NCI-H2081 (cell line): ENCODE data around the gene RIPK1.
"Not testable (repeated sequence)": the region's sequence is repeated elsewhere in the genome, so short reads cannot be mapped to it uniquely, and the experiment has no call there.

Experiments
- DNase-seq, 2 experiments: peaks; one replicate each; lab custom pipeline; 2025; lab: John Stamatoyannopoulos, UW

RIPK1 gene

GRCh38 chr6:3068329-3069214, at the start of gene RIPK1:
Gene RIPK1, plus strand, starts transcription at chr6:3068494. Its CDS starts 8,330 bp downstream, at chr6:3076824.
- peak; percentile 91 to 92 for DNase-seq

DNA sequence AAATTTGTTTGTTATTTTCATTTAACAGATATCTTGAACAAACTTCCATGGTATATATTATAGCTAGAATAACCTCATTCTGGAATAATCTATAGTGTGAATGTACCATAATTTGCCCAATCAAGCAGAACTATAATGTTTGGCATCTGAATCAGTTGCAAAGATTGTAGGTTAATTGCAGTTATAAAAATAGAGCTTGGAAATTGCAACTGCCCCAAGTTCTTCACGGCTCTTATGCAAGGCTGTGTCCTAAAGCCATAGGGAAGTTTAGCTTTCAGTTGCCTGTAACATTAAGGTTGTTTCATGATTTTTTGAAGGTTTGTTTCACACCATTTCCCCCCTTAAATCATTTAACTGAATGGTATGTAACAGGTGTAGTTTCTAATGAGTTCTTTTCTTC, 49.2 kb upstream of the RIPK1 start:
- no peak for DNase-seq

- no peak for DNase-seq
Measured at GRCh38 chr6:3019749-3020320, 48.5 kb upstream of the RIPK1 start.

- not testable (repeated sequence) for DNase-seq
Measured at GRCh38 chr6:3020976-3021598, 47.2 kb upstream of the RIPK1 start.

DNA sequence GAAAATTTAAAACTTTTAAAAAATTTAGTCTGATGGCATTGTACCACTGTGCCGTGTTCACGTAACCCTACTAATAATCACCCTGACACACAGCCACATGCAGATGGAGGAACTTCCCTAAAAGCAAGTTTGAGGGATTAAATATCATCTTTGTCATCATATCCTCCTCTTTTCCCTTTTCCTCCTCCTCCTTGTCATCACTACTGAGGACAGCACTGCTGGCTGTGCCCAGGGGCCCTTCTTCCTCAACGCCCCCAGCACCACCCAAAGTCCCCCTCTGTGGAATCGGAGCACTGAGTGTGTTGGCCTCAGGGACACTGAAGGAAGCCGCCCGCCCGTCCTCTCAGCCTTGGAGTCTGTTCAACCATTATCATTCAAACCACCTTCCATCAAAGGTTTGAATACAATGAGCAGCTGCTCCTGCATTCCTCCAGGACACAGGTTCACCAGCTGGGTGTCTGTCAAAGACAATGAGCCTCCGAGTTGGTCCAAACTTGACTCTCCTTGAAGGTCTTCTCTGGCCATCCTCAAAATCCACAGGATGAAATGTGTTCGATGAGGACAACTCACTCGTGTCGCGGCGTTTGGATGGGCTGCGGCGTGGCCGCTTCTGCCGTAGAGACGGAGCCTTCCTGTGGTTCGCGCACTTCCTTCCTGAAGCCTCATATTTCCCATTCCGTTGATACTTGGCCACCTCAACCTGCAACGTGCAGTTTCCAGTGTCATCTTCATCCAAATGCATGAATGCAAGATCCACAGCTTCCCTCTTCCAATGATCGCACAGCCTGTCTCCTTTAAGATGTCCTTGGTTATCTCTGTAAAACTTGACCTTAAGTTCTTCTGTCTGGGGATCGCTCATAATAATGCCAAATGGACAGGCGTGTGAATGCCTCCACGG, 45.3 kb upstream of the RIPK1 start:
- no peak for DNase-seq

- DNase-seq, result no peak
Measured at GRCh38 chr6:3023663-3024483, 44.4 kb upstream of the RIPK1 start.

DNA sequence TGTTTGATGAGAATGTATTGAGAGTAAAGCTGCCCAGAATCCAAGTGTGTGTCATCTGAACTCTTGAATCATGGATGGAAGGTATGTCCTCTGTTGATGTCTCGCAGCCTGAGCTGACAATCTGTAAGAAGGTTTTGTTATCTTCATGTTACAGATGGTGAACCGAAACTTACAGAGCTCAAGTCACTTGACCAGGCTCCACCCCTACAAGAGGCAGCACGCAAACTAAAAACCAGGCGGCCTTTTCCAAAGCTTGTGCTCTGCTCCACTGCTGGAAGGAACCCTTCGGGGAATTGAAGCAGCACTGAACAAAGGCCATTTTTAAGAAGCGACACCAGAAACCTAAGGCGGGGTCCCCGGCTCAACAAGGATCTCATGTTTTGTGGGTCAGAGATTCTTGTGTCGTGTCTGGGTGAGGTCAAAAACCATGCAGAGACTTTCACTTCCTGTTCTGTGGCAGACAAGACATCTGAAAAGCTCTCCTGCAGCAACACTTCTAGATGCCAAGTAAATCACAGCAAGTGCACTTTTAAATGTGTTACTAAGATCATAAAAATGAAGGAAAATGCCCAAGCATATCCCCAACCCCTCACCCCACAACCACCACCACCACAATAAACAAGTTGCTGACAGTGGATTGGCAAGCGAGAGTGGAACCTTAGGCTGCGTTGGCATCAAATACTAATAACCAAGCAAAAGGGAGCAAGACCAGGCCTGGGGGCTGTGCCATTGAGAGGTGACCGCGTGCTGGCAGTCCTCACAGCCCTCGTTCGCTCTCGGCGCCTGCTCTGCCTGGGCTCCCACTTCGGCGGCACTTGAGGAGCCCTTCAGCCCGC, 41.3 kb upstream of the RIPK1 start:
- no peak for DNase-seq

DNA sequence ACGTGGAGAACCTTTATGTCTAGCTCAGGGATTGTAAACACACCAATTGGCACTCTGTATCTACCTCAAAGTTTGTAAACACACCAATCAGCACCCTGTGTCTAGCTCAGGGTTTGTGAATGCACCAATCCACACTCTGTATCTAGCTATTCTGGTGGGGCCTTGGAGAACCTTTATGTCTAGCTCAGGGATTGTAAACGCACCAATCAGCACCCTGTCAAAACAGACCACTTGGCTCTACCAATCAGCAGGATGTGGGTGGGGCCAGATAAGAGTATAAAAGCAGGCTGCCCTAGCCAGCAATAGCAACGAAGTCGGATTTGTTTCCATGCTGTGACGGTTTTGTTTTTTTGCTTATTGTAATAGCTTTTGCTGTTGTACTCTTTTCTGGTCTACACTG, 40.1 kb upstream of the RIPK1 start:
- DNase-seq, result not testable (repeated sequence)

- DNase-seq, result no peak
Measured at GRCh38 chr6:3031857-3032640, 36.2 kb upstream of the RIPK1 start.

DNA sequence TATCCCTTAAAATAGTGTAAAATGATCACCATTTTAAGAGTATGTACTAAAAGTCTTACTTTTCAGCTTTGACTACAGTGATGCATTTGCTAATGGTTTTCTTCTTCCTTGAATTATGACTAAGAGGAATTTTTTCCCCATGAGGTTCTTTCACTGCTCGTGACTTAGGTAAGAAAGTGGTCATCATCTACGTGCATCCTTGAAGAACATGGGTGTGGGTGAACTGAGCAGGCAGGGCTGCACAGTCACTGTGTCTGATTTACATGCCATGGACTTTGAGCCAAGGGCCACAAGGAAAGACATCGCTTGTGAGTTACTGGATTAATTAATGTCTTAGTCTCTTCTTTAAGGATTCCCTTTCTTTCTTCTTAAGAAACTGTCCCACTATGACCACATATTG, 35.3 kb upstream of the RIPK1 start:
- DNase-seq, result no peak

DNA sequence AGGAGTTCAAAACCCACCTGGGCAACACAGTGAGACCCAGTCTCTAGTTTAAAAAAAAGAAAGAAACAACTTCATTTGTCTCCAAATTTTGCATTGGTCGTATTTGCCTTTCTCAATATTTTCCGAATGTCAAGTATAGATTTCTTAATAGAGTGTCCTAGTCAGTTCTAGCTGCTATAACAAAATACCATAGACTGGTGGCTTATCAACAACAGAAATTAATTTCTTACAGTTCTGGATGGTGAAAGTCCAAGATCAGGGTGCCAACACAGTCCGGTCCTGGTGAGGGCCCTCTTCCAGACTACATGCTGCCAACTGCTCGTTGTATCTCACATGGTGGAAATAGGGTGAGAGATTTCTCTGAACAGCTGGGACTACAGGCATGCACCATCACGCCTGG, 34.6 kb upstream of the RIPK1 start:
- no peak for DNase-seq

GRCh38 chr6:3035397-3035796, 32.9 kb upstream of the RIPK1 start:
- no peak for DNase-seq

GRCh38 chr6:3036861-3037637, 31.2 kb upstream of the RIPK1 start:
- DNase-seq, result no peak

DNA sequence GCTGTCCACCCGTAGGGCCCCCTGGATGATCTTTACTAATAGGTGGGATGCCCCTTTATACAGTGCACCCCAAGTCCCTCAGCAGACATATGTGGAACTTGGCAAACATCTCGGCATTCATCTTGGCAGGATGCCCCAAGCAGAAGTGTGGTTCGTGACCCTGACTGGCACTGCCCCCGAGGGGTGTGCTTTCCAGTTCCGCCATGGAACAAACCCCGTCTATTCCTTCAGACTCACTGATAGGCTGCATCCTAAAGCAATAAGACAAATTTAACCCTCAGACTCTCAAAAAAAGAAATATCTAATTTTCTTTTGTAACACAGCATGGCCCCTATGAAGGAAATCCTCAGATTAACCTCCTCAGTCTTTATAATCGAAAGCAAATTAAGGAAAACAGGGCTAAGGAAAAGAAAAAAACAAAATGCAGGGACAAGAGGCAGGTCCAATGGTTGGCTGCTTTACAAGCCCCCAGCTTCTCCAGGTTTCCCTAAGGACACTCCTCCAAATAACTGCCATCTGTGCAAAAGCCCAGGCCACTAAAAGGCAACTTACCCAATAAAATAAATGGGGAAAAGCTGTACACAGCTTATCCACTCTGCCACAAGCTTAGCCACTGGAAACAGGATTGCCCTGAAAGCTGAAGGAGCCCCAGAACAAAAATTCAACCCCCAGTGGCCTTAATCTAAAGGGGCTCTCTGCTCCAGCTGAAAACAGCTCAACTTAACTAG, 30.5 kb upstream of the RIPK1 start:
- no peak for DNase-seq

- DNase-seq, result peak; percentile 82 to 88
Measured at GRCh38 chr6:3039384-3039783, 28.9 kb upstream of the RIPK1 start.

DNA sequence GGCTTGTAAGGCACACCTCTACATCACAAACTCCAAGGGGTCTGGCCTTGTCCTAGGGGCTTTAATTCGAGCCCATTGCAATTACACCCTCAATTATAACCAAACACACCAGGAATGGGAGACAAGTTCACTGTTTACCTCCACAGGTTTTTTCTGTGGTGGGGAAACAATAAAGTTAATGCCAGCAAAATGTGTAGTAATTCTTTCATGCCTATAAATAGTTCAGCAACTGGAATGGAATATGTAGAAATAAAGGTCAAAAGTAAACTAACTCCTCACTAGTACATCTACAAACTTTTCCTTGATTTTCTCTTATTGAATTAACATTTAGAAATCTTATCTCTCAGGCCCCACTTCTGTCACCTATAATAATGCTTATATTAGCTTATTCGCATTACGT, 27.1 kb upstream of the RIPK1 start:
- DNase-seq, result no peak

GRCh38 chr6:3041606-3042005, 26.7 kb upstream of the RIPK1 start:
- DNase-seq, result no peak

DNA sequence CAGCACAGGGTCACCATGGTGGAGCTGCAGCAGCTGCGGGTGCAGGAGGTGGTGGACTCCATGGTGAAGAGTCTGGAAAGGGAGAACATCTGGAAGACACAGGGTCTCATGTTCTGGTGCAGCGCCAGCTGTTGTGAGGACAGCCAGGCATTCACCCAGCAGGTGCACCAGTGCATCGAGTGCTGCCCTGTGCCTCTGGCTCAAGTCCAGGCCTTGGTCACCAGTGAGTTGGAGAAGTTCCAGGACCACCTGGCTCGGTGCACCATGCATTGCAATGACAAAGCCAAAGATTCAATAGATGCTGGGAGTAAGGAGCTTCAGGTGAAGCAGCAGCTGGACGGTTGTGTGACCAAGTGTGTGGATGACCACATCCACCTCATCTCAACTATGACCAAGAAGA, 22.9 kb upstream of the RIPK1 start:
- DNase-seq, result peak; percentile 17 to 66
